ENCODE measurements around the gene HOTAIR.

The HOTAIR gene

DNA sequence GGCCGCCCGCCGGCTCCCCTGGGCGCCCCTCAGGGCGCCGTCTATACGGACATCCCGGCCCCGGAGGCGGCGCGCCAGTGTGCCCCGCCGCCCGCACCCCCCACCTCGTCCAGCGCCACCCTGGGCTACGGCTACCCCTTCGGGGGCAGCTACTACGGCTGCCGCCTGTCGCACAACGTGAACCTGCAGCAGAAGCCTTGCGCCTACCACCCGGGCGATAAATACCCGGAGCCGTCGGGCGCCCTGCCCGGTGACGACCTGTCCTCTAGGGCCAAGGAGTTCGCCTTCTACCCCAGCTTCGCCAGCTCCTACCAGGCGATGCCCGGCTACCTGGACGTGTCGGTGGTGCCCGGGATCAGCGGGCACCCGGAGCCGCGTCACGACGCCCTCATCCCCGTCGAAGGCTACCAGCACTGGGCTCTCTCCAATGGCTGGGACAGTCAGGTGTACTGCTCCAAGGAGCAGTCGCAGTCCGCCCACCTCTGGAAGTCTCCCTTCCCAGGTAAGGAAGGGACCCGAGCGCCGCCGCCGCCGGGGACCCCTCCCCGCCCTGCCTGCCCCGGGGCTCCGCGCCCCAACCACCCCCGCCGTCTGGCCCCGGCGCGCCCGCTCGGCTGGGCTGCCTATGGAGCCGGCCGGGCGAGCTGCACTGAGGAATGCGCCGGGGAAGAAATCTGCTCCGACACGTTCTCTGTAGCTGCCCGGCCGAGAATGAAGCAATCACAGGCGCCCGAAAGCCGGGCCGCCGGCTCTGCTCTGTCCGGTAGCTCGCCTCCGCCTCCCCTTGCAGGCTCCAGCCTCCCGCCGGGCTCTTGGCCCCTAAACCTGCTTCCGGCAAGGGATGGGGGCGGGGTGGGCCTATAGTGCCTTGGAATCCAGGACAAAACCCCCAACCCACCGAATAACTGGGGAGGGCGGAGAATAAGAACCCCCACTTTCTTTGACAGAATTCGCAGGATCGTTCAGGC lies 35.3 kb downstream of the HOTAIR start:
- no peak for DNase-seq

DNA sequence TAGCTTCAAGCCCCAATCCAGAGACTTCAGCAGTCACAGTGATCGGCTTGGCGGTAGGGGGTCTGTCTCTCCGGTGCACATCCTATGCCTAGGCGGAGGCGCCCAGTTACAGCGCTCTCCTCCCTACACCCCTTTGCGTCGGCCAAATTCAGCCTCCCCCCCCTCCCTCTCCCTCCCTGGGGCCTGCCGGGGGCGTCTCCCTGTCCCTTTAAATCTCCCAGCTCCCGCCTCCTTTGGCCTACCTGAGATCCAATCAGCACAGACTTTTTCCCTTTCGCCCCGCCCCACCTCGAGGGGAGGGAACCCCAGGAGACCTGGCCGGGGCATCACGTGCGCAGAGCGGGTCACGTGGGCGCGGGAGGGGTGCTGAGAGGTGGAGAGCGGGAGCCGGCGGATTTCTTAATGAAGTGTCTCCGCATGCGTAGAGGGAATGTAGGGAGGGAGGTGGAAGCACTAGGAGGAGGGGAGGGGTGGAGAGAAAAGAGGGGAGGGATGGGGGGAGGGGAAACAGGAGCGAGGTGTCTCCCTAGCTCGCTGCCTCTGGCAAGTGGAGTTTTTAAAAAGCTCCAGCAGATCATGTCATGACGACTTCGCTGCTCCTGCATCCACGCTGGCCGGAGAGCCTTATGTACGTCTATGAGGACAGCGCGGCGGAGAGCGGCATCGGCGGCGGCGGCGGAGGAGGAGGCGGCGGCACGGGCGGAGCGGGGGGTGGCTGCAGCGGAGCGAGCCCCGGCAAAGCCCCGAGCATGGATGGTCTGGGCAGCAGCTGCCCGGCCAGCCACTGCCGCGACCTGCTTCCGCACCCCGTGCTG lies 36.2 kb downstream of the HOTAIR start, which contains the start of gene HOXC13:
Gene HOXC13 (plus strand): TSS at position 506 of the 815 bp plus-strand sequence. CDS start 76 bp downstream, at position 582.
- DNase-seq: peak; percentile 93

DNA sequence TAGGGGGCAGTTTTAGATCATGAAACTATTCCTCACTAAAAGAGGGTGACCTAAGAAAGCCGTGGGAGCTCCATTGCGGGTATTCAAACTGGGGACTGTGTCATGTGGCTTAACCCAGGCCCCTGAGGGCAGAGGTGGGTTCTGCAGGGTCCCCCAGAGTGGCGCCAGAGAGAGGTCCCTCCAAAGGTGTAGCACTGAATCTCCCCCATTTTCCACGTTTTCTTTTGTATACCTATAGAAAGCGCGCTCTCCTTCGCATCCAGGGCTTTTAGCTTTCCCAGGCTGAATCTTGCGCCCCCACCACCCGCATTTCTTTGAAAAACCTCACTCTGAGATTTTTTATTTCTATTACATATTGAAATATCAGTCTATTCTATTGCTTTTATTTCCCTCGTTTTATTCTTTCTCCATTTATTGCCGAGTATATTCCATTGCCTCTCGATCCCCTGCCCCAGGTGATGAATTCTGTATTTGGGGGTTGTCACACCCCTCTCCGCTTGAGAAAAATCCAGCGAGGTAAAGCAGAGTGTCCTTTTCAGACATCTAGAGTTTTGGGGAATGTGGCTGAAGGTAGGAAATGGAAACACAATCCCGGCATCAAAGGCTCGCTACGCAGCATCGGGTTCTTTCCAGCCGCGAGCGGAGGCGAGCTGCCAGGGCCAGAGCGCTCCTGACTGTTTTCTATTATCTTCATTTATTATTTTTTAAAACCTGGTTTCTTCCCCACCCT lies 37.0 kb downstream of the HOTAIR start:
- no peak for DNase-seq

DNA sequence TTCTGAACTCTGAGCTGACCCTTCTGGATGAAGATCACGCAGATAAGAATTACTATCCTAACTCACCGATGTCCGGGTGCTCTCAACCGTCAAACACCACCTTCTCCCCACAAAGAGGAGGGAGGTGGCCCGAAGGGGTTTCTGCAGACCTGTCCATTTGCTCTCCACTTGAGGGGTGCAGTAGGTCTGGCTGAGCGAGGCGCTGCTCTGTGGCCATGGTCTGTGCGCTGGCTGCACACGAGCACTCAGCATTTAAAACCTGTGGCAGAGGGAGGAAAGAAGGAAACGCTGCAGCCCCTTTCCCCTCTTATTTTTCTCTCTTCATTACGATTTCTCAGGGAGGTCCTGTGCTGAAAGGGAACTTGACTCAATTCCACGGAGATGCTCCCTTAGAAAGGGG lies 37.7 kb downstream of the HOTAIR start:
- DNase-seq: no peak

DNA sequence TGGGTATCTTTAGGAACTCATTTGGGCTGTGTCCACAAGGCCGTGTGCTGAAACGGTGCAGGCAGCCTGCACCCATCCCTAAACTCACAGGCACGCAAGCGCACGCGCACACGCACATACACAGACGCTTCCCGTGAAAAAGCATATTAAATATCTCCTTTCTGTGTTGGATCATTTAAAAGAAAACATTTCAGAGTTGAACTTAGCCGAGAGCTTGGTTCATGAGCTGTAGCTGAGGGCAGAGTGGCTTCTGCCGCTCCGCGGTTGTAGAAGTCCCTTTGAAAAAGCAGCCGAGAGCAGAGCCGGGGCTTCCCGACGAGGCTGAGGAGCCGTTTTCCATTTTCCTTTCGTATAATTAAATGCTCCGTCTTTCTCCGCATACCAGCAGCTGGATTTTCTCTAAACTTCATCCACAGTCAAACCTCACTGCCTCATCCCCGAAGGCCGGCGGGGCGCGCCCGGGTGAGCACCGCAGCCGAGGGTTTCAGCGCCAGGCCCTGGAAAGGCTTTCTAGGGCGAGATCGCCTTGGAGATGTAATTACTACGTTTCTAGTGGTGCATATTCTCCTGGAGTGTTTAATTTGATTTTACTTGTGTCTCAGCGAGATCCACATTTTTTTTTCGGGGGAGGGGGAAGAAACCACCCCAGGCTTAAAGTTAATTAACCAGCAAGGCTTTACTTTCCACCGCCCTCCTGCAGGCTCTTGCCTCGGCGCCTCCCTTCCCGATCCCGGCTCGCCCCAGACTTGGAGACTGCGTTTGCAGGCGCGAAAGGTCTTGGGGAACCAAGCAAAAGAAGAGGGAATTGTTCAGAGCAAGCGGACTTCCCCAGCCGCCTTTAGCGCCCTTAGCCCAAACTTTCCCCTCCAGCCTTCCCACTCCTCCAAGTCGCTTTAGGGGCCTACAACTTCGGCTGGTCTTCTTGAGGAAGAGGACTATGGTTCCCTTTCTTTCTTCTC lies 39.1 kb downstream of the HOTAIR start:
- DNase-seq: no peak

GRCh38 chr12:53932915-53933314 lies 41.8 kb downstream of the HOTAIR start:
- DNase-seq: no peak

DNA sequence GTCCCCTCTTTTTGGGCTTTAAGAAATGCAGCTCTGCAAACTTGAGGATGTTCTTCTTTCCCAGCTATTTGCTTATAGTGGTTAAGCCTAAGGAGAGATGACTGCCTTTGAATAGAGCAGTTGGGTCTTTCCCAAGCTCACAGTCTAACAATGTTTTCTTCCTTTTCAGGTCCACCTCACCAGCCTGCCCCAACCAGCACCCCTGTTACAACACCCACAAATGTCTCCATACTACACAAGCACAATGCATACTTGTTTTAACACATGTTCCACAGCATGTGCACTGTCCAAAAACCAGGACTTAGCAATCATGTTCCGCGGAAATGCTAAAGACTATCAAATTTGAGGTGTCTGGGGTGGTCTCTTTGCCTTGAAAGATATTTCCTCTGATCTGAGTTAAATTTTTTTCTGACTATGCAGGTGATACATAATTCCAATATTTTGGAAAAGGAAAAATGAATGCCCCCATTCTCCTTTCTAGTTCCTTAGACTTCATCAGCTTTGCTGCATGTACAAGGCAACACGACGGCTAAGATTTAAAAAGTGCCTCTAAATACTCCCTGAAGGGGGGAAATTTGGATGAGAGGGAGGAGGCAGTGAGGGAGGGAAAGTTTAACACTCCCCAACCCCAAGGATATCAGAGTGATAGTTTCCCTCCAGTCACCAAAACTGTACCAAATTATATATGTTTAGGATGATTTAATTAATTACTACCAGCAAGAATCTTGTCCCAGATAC lies 42.7 kb downstream of the HOTAIR start:
- DNase-seq: no peak

DNA sequence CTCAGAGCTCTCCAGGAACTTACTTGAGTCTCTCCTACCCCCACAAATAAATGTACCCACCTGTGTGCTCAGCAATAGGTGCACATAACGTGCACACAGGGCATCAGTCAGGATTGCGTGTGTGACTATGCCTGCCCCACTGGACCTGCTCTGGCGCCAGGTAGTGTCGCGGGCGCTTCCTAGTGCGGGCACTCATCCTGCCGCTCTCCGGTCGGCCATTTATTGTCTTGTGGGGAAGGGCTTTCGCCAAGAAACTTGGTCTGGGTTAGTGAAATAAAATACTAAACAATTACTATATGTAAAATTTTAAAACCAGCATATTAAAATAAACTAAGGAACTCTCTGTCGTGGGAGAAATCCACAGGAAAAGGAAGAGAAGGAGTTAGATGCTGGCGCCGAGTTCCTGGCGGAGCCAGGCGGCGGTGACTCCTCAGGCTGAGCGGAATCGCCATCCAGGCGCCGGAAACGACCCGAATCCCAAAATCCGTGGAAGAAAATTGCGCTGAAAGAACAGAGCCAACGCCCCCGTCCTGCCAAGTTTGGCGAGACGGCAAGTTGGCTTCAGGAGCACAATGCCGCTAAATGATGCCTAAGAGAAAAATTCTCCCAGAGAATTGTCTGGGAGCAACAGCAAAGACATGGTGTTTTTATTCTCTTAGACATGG lies 44.0 kb downstream of the HOTAIR start:
- no peak for DNase-seq

GRCh38 chr12:53929527-53929926 lies 45.2 kb downstream of the HOTAIR start:
- DNase-seq: no peak

DNA sequence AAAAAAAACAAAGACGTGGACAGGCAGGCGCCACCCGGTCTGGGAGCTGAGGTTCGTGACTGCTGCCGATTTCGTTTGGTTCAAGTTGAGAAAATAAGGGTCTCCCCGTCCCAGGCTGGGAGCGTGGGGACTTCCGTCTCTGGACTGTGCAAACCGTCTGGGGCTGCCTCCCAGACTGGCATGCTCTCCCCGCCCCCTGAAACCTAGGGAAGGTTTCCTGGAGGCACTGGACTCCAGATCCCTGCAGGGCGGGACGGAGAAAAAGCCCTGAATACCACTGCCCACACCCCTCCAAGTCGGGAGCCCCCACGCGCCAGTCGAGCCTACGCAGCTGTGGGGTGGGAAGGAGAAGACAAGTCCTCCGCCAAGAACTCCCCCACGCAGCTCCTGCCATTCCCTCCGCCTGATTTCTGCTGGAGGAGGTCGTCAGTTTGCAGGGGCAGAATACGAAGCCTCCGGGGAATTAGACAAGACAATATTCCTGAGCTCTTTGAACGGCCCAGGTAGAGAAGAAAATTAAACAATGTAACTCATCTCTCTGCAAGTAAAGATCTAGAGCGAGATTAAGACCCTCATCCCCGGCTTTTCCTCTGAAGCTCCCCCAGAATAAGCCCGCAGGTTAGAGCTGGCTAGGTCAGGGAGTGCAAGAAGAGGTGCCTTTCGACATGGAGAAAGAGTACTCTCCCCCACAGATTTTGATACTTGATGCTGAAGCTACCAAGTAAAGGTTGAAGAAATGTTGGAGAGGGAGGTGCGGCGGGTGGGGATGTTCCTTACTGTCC lies 46.5 kb downstream of the HOTAIR start:
- no peak for DNase-seq

- no peak for DNase-seq
Measured at GRCh38 chr12:53927220-53928029, 47.3 kb downstream of the HOTAIR start.

DNA sequence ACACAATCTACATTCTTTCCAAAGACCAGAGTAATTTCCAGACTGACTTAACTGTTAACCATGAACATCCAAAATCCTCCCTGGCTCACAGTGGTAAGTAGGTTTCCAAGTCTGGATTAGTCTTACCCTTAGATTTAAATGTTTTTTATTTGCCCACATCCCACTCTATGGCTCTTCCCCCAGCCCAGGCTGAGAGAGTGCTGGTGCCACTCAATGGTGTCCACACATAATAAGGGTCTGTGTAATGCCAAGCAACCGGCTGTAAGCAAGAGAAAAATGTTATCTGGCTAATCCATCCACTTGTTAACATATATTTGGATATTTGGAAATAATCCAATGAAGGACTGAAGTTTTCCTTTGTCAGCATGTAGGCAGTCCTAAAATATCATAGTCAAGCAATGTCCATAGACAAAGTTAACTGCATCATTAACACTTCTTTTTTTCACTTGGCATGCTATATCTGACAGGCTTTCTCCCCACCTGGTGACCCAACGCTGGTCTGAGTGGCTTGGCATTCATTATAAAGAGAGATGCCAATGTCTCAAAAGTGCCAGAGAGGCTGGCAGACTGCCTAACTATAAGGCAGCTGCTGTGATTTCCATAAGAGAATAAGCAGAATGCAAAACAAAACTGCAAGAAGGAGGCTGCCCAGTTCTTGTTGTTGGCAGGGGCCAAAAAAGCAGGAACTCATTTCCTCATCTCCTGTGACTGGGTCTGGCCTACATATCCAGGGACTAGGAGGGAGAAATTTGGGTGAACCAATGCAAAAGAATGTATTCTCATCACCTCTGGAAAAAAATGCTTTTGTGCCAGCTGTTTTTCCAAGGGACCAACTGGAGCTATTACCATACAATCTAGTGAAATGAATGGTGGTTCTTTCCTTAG lies 50.0 kb downstream of the HOTAIR start:
- peak; percentile 65 for DNase-seq

GRCh38 chr12:53916788-53917655 lies 57.7 kb downstream of the HOTAIR start:
- no peak for DNase-seq

All from NCI-H1092 (cell line).